Measurements from ENCODE around the gene STARD7.
A peak's percentile ranks its signal among the peaks of the same experiment; 100 is the strongest.
"Not testable (repeated sequence)": the region's sequence is repeated elsewhere in the genome, so short reads cannot be mapped to it uniquely, and the experiment has no call there.

The STARD7 gene

GRCh38 chr2:96208143-96209010 lies at the start of gene STARD7:
Gene STARD7 (minus strand): TSS chr2:96208827. CDS start chr2:96208434, 393 bp downstream.
- DNase-seq (ENCODE audit: low read depth): peak; percentile 97

- not testable (repeated sequence) for DNase-seq (ENCODE audit: low read depth)
Measured at GRCh38 chr2:96257744-96258143, 49.1 kb upstream of the STARD7 start.

GRCh38 chr2:96256611-96257113 lies 48.0 kb upstream of the STARD7 start:
- no peak for DNase-seq (ENCODE audit: low read depth)

- DNase-seq (ENCODE audit: low read depth): no peak
Measured at GRCh38 chr2:96254571-96254970, 45.9 kb upstream of the STARD7 start.

- DNase-seq (ENCODE audit: low read depth): no peak
Measured at GRCh38 chr2:96253006-96253405, 44.4 kb upstream of the STARD7 start.

- DNase-seq (ENCODE audit: low read depth): no peak
Measured at GRCh38 chr2:96252526-96252925, 43.9 kb upstream of the STARD7 start.

GRCh38 chr2:96251721-96252292 lies 43.2 kb upstream of the STARD7 start:
- peak; percentile 99 for DNase-seq (ENCODE audit: low read depth)

- no peak for DNase-seq (ENCODE audit: low read depth)
Measured at GRCh38 chr2:96250188-96250587, 41.6 kb upstream of the STARD7 start.

GRCh38 chr2:96249654-96250053 lies 41.0 kb upstream of the STARD7 start:
- peak; percentile 93 for DNase-seq (ENCODE audit: low read depth)

GRCh38 chr2:96248624-96249023 lies 40.0 kb upstream of the STARD7 start:
- no peak for DNase-seq (ENCODE audit: low read depth)

- DNase-seq (ENCODE audit: low read depth): no peak
Measured at GRCh38 chr2:96247896-96248295, 39.3 kb upstream of the STARD7 start.

GRCh38 chr2:96247009-96247408 lies 38.4 kb upstream of the STARD7 start:
- no peak for DNase-seq (ENCODE audit: low read depth)

- DNase-seq (ENCODE audit: low read depth): peak; percentile 56
Measured at GRCh38 chr2:96245609-96246390, 37.2 kb upstream of the STARD7 start.

- no peak for DNase-seq (ENCODE audit: low read depth)
Measured at GRCh38 chr2:96243843-96244242, 35.2 kb upstream of the STARD7 start.

- peak; percentile 92 for DNase-seq (ENCODE audit: low read depth)
Measured at GRCh38 chr2:96241900-96242611, 33.4 kb upstream of the STARD7 start.

GRCh38 chr2:96241227-96241626 lies 32.6 kb upstream of the STARD7 start:
- DNase-seq (ENCODE audit: low read depth): no peak

GRCh38 chr2:96240341-96241038 lies 31.9 kb upstream of the STARD7 start:
- no peak for DNase-seq (ENCODE audit: low read depth)

GRCh38 chr2:96239745-96240264 lies 31.2 kb upstream of the STARD7 start:
- no peak for DNase-seq (ENCODE audit: low read depth)

- no peak for DNase-seq (ENCODE audit: low read depth)
Measured at GRCh38 chr2:96239091-96239490, 30.5 kb upstream of the STARD7 start.

GRCh38 chr2:96238266-96238665 lies 29.6 kb upstream of the STARD7 start:
- no peak for DNase-seq (ENCODE audit: low read depth)

- DNase-seq (ENCODE audit: low read depth): no peak
Measured at GRCh38 chr2:96236882-96237281, 28.3 kb upstream of the STARD7 start.
